Mononuclear cell (primary cell): ENCODE data around the gene ATP1A2. TPM values are rescaled to one million over a fixed set of nuclear protein-coding genes. Genes with fewer than 3 reads are reported as not detected.

ENCODE experiments used
- H3K27me3 ChIP-seq: 2 replicates; pipeline ENCODE4 v1.6.0; 2011; ENCODE audit warnings: low read length, control low read depth; ENCODE audit not compliant: insufficient read depth
- H3K4me1 ChIP-seq: 2 replicates; pipeline ENCODE4 v1.5.1; 2011; ENCODE audit warnings: mild to moderate bottlenecking, low read length, control low read depth; ENCODE audit not compliant: insufficient read depth
- H3K4me3 ChIP-seq: 2 replicates; pipeline ENCODE4 v1.5.1; 2011; ENCODE audit warnings: mild to moderate bottlenecking, low read length, moderate library complexity
- H3K9me3 ChIP-seq: 2 replicates; pipeline ENCODE4 v1.5.1; 2011; ENCODE audit warnings: low read depth, mild to moderate bottlenecking, control low read depth, low read length
- total RNA-seq: library from RNA; depleted of rRNA; stranded (reverse); fragments of >200 nt; gene quantifications from one replicate; pipeline ENCODE4 v1.2.3, GENCODE V29; 2012

Gene ATP1A2
- total RNA-seq, 1 donor: 0.10 TPM

- no peaks in the 10 kb centered on the region for H3K27me3 ChIP-seq
- H3K4me1 ChIP-seq: peaks cover 30% of the 10 kb centered on the region
- H3K9me3 ChIP-seq: no peaks in the 10 kb centered on the region
- no peak overlapping the region for H3K4me3 ChIP-seq
Measured at GRCh38 chr1:160093624-160094290, 21.8 kb upstream of the ATP1A2 start.

GRCh38 chr1:160094291-160094625, 21.3 kb upstream of the ATP1A2 start:
- Histone ChIP-seq H3K4me1 (peaks cover 33% of the 10 kb centered on the region), H3K9me3 (no peaks in the 10 kb centered on the region), H3K27me3 (no peaks in the 10 kb centered on the region), H3K4me3 (no peak overlapping the region)

- peaks cover 38% of the 10 kb centered on the region for H3K4me1 ChIP-seq
- no peaks in the 10 kb centered on the region for H3K9me3 ChIP-seq
- no peak overlapping the region for H3K4me3 ChIP-seq
- no peaks in the 10 kb centered on the region for H3K27me3 ChIP-seq
Measured at GRCh38 chr1:160094806-160095205, 20.8 kb upstream of the ATP1A2 start.

GRCh38 chr1:160095382-160096105, 20.0 kb upstream of the ATP1A2 start:
- Histone ChIP-seq H3K4me1 (peaks cover 41% of the 10 kb centered on the region), H3K9me3 (no peaks in the 10 kb centered on the region)

GRCh38 chr1:160096274-160097116, 19.1 kb upstream of the ATP1A2 start:
- Histone ChIP-seq H3K4me1 (peaks cover 50% of the 10 kb centered on the region), H3K9me3 (no peaks in the 10 kb centered on the region), H3K27me3 (no peaks in the 10 kb centered on the region), H3K4me3 (no peak overlapping the region)

More at GRCh38 chr1:160095382-160096105, 20.0 kb upstream of the ATP1A2 start:
- Histone ChIP-seq H3K4me3 (no peak overlapping the region), H3K27me3 (no peaks in the 10 kb centered on the region)

- Histone ChIP-seq H3K4me3 (peak overlapping the region; percentile 67), H3K27me3 (no peaks in the 10 kb centered on the region), H3K9me3 (no peaks in the 10 kb centered on the region), H3K4me1 (peaks cover 59% of the 10 kb centered on the region)
Measured at GRCh38 chr1:160097151-160097910, 18.2 kb upstream of the ATP1A2 start.

- no peaks in the 10 kb centered on the region for H3K9me3 ChIP-seq
- peak within 1 kb of the TSS; percentile 67 for H3K4me3 ChIP-seq
- no peaks in the 10 kb centered on the region for H3K27me3 ChIP-seq
- H3K4me1 ChIP-seq: peaks cover 64% of the 10 kb centered on the region
Measured at GRCh38 chr1:160097911-160098851, 17.4 kb upstream of the ATP1A2 start, which contains the start of gene IGSF8. Gene IGSF8 (minus strand): TSS chr1:160098619. CDS start chr1:160098472, 147 bp downstream.

- Histone ChIP-seq H3K27me3 (no peaks in the 10 kb centered on the region), H3K9me3 (no peaks in the 10 kb centered on the region), H3K4me3 (peak overlapping the region; percentile 54), H3K4me1 (peaks cover 70% of the 10 kb centered on the region)
Measured at GRCh38 chr1:160098852-160099561, 16.6 kb upstream of the ATP1A2 start.

GRCh38 chr1:160099716-160100375, 15.7 kb upstream of the ATP1A2 start:
- Histone ChIP-seq H3K4me1 (peaks cover 79% of the 10 kb centered on the region), H3K27me3 (no peaks in the 10 kb centered on the region), H3K9me3 (no peaks in the 10 kb centered on the region), H3K4me3 (no peak overlapping the region)

- H3K4me3 ChIP-seq: no peak overlapping the region
- no peaks in the 10 kb centered on the region for H3K9me3 ChIP-seq
- H3K4me1 ChIP-seq: peaks cover 80% of the 10 kb centered on the region
Measured at GRCh38 chr1:160101037-160101716, 14.4 kb upstream of the ATP1A2 start.

GRCh38 chr1:160101717-160102522, 13.6 kb upstream of the ATP1A2 start:
- no peaks in the 10 kb centered on the region for H3K27me3 ChIP-seq
- peaks cover 73% of the 10 kb centered on the region for H3K4me1 ChIP-seq
- no peak overlapping the region for H3K4me3 ChIP-seq
- H3K9me3 ChIP-seq: no peaks in the 10 kb centered on the region

More at GRCh38 chr1:160101037-160101716, 14.4 kb upstream of the ATP1A2 start:
- no peaks in the 10 kb centered on the region for H3K27me3 ChIP-seq
